GM23248 (cell line): Measurements from ENCODE around the gene UNC5C.

ENCODE experiments used
- EZH2 ChIP-seq: fragments of 200-600 bp; sonication (generic); IDR thresholded peaks from 2 replicates; pipeline ENCODE4 v1.6.1; 2018; ENCODE audit warnings: antibody characterized with exemption, mild to moderate bottlenecking; ENCODE audit not compliant: insufficient read depth, poor library complexity, severe bottlenecking
- EZH2phosphoT487 ChIP-seq: fragments of 200-600 bp; sonication (generic); IDR thresholded peaks from 2 replicates; pipeline ENCODE4 v1.6.1; 2018; ENCODE audit warnings: antibody characterized with exemption, moderate library complexity, mild to moderate bottlenecking, low read depth; ENCODE audit not compliant: insufficient read depth

GRCh38 chr4:95204873-95205272, 343.9 kb downstream of the UNC5C start:
- TF ChIP-seq EZH2phosphoT487 (no peak), EZH2 (no peak)
